Body of pancreas (tissue), 4 donors: ENCODE results near the gene USP25. TPM values are rescaled to one million over a fixed set of nuclear protein-coding genes. Genes with fewer than 3 reads are reported as not detected.

ENCODE experiments used
- ATAC-seq: fragments of 150-250 bp; one replicate; pipeline ENCODE4 v1.9.1; 2016
- DNase-seq, 4 donors: peaks; one replicate each; pipeline ENCODE4 v3.0.0-alpha.2; 2019
- H3K27ac ChIP-seq, 4 donors: fragments of 200-600 bp; sonication (generic); 1 replicate in 3 of 4; 2 replicates in 1 of 4; pipeline versions ENCODE4 v1.5.1 to v1.6.1; 2016 to 2019; ENCODE audit warnings: mild to moderate bottlenecking in 1 of 4, mixed read lengths in 1 of 4, moderate library complexity in 1 of 4
- H3K27me3 ChIP-seq, 2 donors: fragments of 200-600 bp; sonication (generic); one replicate each; pipeline ENCODE4 v1.6.0; 2016; ENCODE audit warnings: mild to moderate bottlenecking in 1 of 2
- H3K36me3 ChIP-seq, 2 donors: fragments of 200-600 bp; sonication (generic); replicated peaks in 1 of 2; 2 replicates each; pipeline ENCODE4 v1.5.1; 2016; ENCODE audit warnings: low read depth in 2 of 2; ENCODE audit not compliant: insufficient read depth in 1 of 2
- H3K4me1 ChIP-seq: fragments of 200-600 bp; sonication (generic); one replicate; pipeline ENCODE4 v1.6.0; 2016
- H3K4me3 ChIP-seq, 2 donors: fragments of 200-600 bp; sonication (generic); 1 replicate in 1 of 2; 2 replicates in 1 of 2; pipeline ENCODE4 v1.5.1; 2016 to 2019
- H3K9me3 ChIP-seq, 3 donors: fragments of 200-600 bp; sonication (generic); 1 replicate in 2 of 3; 2 replicates in 1 of 3; pipeline ENCODE4 v1.5.1; 2016
- CTCF ChIP-seq, 7 experiments: fragments of 450-650 bp in 4 of 7; fragments of 200-600 bp in 3 of 7; sonication (generic) in 3 of 7; IDR thresholded peaks; one replicate each; pipeline ENCODE4 v1.5.1; 2016 to 2019; ENCODE audit warnings: antibody characterized with exemption in 7 of 7
- POLR2A ChIP-seq, 3 donors: fragments of 450-650 bp; IDR thresholded peaks; one replicate each; pipeline ENCODE4 v1.6.1; 2016; ENCODE audit warnings: antibody characterized with exemption in 3 of 3, mild to moderate bottlenecking in 2 of 3
- WGBS, 2 donors: methylation state at CpG; one replicate each; pipeline ENCODE4 v1.1.5; 2017; 5-methylcytosine and 5-hydroxymethylcytosine counted together
- intact Hi-C: fragments of 100-400 bp; cut with DNase I; formaldehyde crosslinking; loops from one replicate; pipeline ENCODE4 v1.15.1; 2023
- total RNA-seq, 2 donors: library from RNA; depleted of rRNA; stranded (reverse); fragments of >200 nt; gene quantifications; one replicate each; pipeline ENCODE4 v1.1.0, GENCODE V29; 2016

USP25 gene
- total RNA-seq, 2 donors from 2014 or later, result 31.4 to 37.9 TPM

- no peaks in the 10 kb centered on the region for H3K9me3 ChIP-seq
- H3K27me3 ChIP-seq, result no peaks in the 10 kb centered on the region
- no peak overlapping the region for H3K4me3 ChIP-seq
- no peak overlapping the region for H3K27ac ChIP-seq
- no peak for TF ChIP-seq CTCF (IDR thresholded peaks at IDR 0.05)
- no peak for TF ChIP-seq POLR2A (IDR thresholded peaks at IDR 0.05)
- H3K4me1 ChIP-seq, result peaks cover 33% of the 10 kb centered on the region
- no peaks in the 10 kb centered on the region for H3K36me3 ChIP-seq
- no peak for DNase-seq
- WGBS, 2 donors, result 7 to 15% methylated on average over 1 of the region's 1 CpG
- intact Hi-C loops, result no loop called here
- peak; percentile 64 for ATAC-seq
Measured at GRCh38 chr21:15754640-15755039, 24.9 kb downstream of the USP25 start.

GRCh38 chr21:15755125-15755524, 25.3 kb downstream of the USP25 start:
- intact Hi-C loops, result no loop called here
- TF ChIP-seq CTCF (IDR thresholded peaks at IDR 0.05), result no peak
- no peak for TF ChIP-seq POLR2A (IDR thresholded peaks at IDR 0.05)
- DNase-seq (no peak), ATAC-seq (no peak)
- no peaks in the 10 kb centered on the region for H3K9me3 ChIP-seq
- peaks cover 31% of the 10 kb centered on the region for H3K4me1 ChIP-seq
- no peak overlapping the region for H3K4me3 ChIP-seq
- no peaks in the 10 kb centered on the region for H3K36me3 ChIP-seq
- no peak overlapping the region for H3K27ac ChIP-seq
- WGBS, 2 donors, result 90 to 94% methylated on average over 3 of the region's 3 CpGs
- no peaks in the 10 kb centered on the region for H3K27me3 ChIP-seq

GRCh38 chr21:15759469-15759868, 29.7 kb downstream of the USP25 start:
- intact Hi-C loops, result no loop called here
- Histone ChIP-seq H3K27me3 (no peaks in the 10 kb centered on the region), H3K27ac (no peak overlapping the region), H3K36me3 (no peaks in the 10 kb centered on the region), H3K9me3 (no peaks in the 10 kb centered on the region), H3K4me1 (peaks cover 26% of the 10 kb centered on the region), H3K4me3 (no peak overlapping the region)
- ATAC-seq (no peak), DNase-seq (no peak)
- WGBS, 2 donors, result 67 to 69% methylated on average over 2 of the region's 2 CpGs
- TF ChIP-seq POLR2A (IDR thresholded peaks at IDR 0.05) (no peak), CTCF (IDR thresholded peaks at IDR 0.05) (no peak)

GRCh38 chr21:15761507-15762100, 31.8 kb downstream of the USP25 start:
- no peak overlapping the region for H3K27ac ChIP-seq
- ATAC-seq, result no peak

More at GRCh38 chr21:15761507-15762100, 31.8 kb downstream of the USP25 start:
- Histone ChIP-seq H3K4me3 (no peak overlapping the region), H3K36me3 (no peaks in the 10 kb centered on the region), H3K9me3 (no peaks in the 10 kb centered on the region), H3K27me3 (no peaks in the 10 kb centered on the region), H3K4me1 (peaks cover 22% of the 10 kb centered on the region)
- TF ChIP-seq POLR2A (IDR thresholded peaks at IDR 0.05) (no peak), CTCF (IDR thresholded peaks at IDR 0.05) (no peak)
- DNase-seq, result peak; percentile 22 to 59 (median 43)
- intact Hi-C loops, result no loop called here
- 67 to 68% methylated on average over 7 of the region's 7 CpGs for WGBS, 2 donors
